RWPE2 (cell line): ENCODE data around the gene FPR1.

ENCODE experiments used
- ATAC-seq: fragments of 200-7000 bp; cut with Tn5 transposase; 3 replicates; pipeline ENCODE4 v1.9.1; 2021; ENCODE audit warnings: low read depth
- DNase-seq: peaks from one replicate; pipeline ENCODE4 v3.0.0-alpha.2; 2020; ENCODE audit warnings: low spot score
- H3K27ac ChIP-seq: fragments of 450-650 bp; 2 replicates; pipeline ENCODE4 v1.5.1; 2017; ENCODE audit warnings: mild to moderate bottlenecking; ENCODE audit not compliant: poor library complexity, severe bottlenecking
- H3K27me3 ChIP-seq: fragments of 250-450 bp; sonication (Bioruptor Pico); 2 replicates; pipeline ENCODE4 v1.5.1; 2021; ENCODE audit warnings: mild to moderate bottlenecking, moderate library complexity; ENCODE audit not compliant: insufficient read depth, poor library complexity, severe bottlenecking
- H3K36me3 ChIP-seq: fragments of 250-450 bp; sonication (Bioruptor Pico); 2 replicates; pipeline ENCODE4 v1.5.1; 2020; ENCODE audit warnings: low read depth, mild to moderate bottlenecking, moderate library complexity
- H3K4me1 ChIP-seq: fragments of 250-450 bp; sonication (Bioruptor Pico); 2 replicates; pipeline ENCODE4 v1.5.1; 2021; ENCODE audit warnings: mild to moderate bottlenecking, moderate library complexity; ENCODE audit not compliant: insufficient read depth, poor library complexity, severe bottlenecking
- H3K4me3 ChIP-seq: fragments of 250-450 bp; sonication (Bioruptor Pico); 2 replicates; pipeline ENCODE4 v1.5.1; 2021; ENCODE audit warnings: mild to moderate bottlenecking, moderate library complexity; ENCODE audit not compliant: severe bottlenecking
- H3K9me3 ChIP-seq: fragments of 250-450 bp; sonication (Bioruptor Pico); 2 replicates; pipeline ENCODE4 v1.5.1; 2021; ENCODE audit warnings: mild to moderate bottlenecking, moderate library complexity; ENCODE audit not compliant: severe bottlenecking
- CTCF ChIP-seq: fragments of 450-650 bp; IDR thresholded peaks from one replicate; pipeline ENCODE4 v1.5.1; 2017; ENCODE audit warnings: mild to moderate bottlenecking, moderate library complexity; ENCODE audit not compliant: poor library complexity, severe bottlenecking

FPR1 gene

GRCh38 chr19:51711702-51712101 is 40.0 kb downstream of the FPR1 start:
- Histone ChIP-seq H3K9me3 (no peaks in the 10 kb centered on the region), H3K4me3 (no peak overlapping the region), H3K27me3 (no peaks in the 10 kb centered on the region), H3K36me3 (peaks cover 9% of the 10 kb centered on the region; the same call in 1 of the 2 replicates), H3K27ac (no peak overlapping the region), H3K4me1 (no peaks in the 10 kb centered on the region)
- ATAC-seq (no peak), DNase-seq (no peak)
- TF ChIP-seq CTCF = no peak

- TF ChIP-seq CTCF = no peak
- Histone ChIP-seq H3K4me3 (no peak overlapping the region), H3K27me3 (no peaks in the 10 kb centered on the region), H3K4me1 (no peaks in the 10 kb centered on the region), H3K9me3 (no peaks in the 10 kb centered on the region), H3K27ac (no peak overlapping the region), H3K36me3 (peaks cover 20% of the 10 kb centered on the region)
- DNase-seq (no peak), ATAC-seq (no peak)
Observed at GRCh38 chr19:51710163-51710562, 41.5 kb downstream of the FPR1 start.

- TF ChIP-seq CTCF = no peak
- ATAC-seq (no peak), DNase-seq (no peak)
- Histone ChIP-seq H3K36me3 (peaks cover 23% of the 10 kb centered on the region), H3K27me3 (no peaks in the 10 kb centered on the region), H3K9me3 (no peaks in the 10 kb centered on the region), H3K4me3 (no peak overlapping the region), H3K4me1 (no peaks in the 10 kb centered on the region), H3K27ac (no peak overlapping the region)
Observed at GRCh38 chr19:51709575-51709974, 42.1 kb downstream of the FPR1 start.

- peaks cover 23% of the 10 kb centered on the region for H3K36me3 ChIP-seq
- DNase-seq (no peak), ATAC-seq (no peak)
- no peak overlapping the region for H3K27ac ChIP-seq
- no peak for TF ChIP-seq CTCF
- H3K9me3 ChIP-seq = no peaks in the 10 kb centered on the region
- no peak overlapping the region for H3K4me3 ChIP-seq
- no peaks in the 10 kb centered on the region for H3K27me3 ChIP-seq
- H3K4me1 ChIP-seq = no peaks in the 10 kb centered on the region
Observed at GRCh38 chr19:51708811-51709210, 42.9 kb downstream of the FPR1 start.

GRCh38 chr19:51706885-51707284 is 44.8 kb downstream of the FPR1 start:
- TF ChIP-seq CTCF = no peak

More at GRCh38 chr19:51706885-51707284, 44.8 kb downstream of the FPR1 start:
- Histone ChIP-seq H3K4me1 (peaks cover 4% of the 10 kb centered on the region), H3K4me3 (no peak overlapping the region), H3K36me3 (peaks cover 23% of the 10 kb centered on the region), H3K9me3 (no peaks in the 10 kb centered on the region), H3K27me3 (no peaks in the 10 kb centered on the region), H3K27ac (no peak overlapping the region)
- ATAC-seq (no peak), DNase-seq (no peak)
